ENCODE data around the gene RAB15.

Gene RAB15

GRCh38 chr14:64963611-64964010 is 8.5 kb downstream of the RAB15 start:
- DNase-seq (ENCODE audit: low read depth in 1 of 2, low spot score in 1 of 2): no peak
- TF ChIP-seq JUND (IDR thresholded peaks at IDR 0.05; ENCODE audit: low read depth): no peak
- in situ Hi-C loops (cut with HindIII; ENCODE audit: low pct_unique_long_range_greater_than_20kb, low sequenced_read_pairs): no loop called here

DNA sequence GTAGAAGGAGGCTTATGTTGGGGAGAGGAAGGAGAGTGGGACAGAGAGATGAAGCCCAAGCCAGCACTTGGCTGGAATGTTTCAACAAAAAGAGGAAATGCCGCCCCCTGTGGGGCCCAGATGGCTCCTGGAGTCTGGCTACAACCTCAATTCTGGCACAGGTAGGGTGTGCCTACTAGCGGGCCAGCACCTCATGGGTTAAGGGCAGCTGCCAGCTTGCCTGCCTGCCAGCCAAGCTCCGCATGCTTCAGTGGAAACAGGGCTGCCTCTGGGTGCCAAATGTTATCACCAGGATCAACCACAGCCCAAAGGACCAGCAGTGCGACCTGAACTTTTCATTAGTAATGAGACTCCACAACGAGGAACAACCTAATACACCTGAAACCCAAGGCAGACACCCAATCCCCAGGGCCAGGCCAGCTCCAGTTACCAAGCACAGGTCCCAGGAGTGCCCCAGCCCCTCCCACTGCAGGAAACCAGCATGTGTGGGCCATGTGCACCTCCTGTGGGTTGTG is 11.3 kb downstream of the RAB15 start:
- peak; percentile 55 to 88 for DNase-seq (ENCODE audit: low read depth in 1 of 2, low spot score in 1 of 2)
- no peak for TF ChIP-seq JUND (IDR thresholded peaks at IDR 0.05; ENCODE audit: low read depth)
- in situ Hi-C loops (cut with HindIII; ENCODE audit: low pct_unique_long_range_greater_than_20kb, low sequenced_read_pairs): no loop called here

GRCh38 chr14:64958743-64959142 is 13.4 kb downstream of the RAB15 start:
- no peak for DNase-seq (ENCODE audit: low read depth in 1 of 2, low spot score in 1 of 2)
- TF ChIP-seq JUND (IDR thresholded peaks at IDR 0.05; ENCODE audit: low read depth): no peak
- in situ Hi-C loops (cut with HindIII; ENCODE audit: low pct_unique_long_range_greater_than_20kb, low sequenced_read_pairs): no loop called here

GRCh38 chr14:64958201-64958600 is 13.9 kb downstream of the RAB15 start:
- no peak for DNase-seq (ENCODE audit: low read depth in 1 of 2, low spot score in 1 of 2)
- in situ Hi-C loops (cut with HindIII; ENCODE audit: low pct_unique_long_range_greater_than_20kb, low sequenced_read_pairs): no loop called here
- TF ChIP-seq JUND (IDR thresholded peaks at IDR 0.05; ENCODE audit: low read depth): no peak

- no peak for TF ChIP-seq JUND (IDR thresholded peaks at IDR 0.05; ENCODE audit: low read depth)
- in situ Hi-C loops (cut with HindIII; ENCODE audit: low pct_unique_long_range_greater_than_20kb, low sequenced_read_pairs): no loop called here
- DNase-seq (ENCODE audit: low read depth in 1 of 2, low spot score in 1 of 2): no peak
These were observed 15.3 kb downstream of the RAB15 start for GRCh38 chr14:64956697-64957406.

- in situ Hi-C loops (cut with HindIII; ENCODE audit: low pct_unique_long_range_greater_than_20kb, low sequenced_read_pairs): no loop called here
- no peak for DNase-seq (ENCODE audit: low read depth in 1 of 2, low spot score in 1 of 2)
- no peak for TF ChIP-seq JUND (IDR thresholded peaks at IDR 0.05; ENCODE audit: low read depth)
These were observed 16.8 kb downstream of the RAB15 start for GRCh38 chr14:64955297-64955696.

DNA sequence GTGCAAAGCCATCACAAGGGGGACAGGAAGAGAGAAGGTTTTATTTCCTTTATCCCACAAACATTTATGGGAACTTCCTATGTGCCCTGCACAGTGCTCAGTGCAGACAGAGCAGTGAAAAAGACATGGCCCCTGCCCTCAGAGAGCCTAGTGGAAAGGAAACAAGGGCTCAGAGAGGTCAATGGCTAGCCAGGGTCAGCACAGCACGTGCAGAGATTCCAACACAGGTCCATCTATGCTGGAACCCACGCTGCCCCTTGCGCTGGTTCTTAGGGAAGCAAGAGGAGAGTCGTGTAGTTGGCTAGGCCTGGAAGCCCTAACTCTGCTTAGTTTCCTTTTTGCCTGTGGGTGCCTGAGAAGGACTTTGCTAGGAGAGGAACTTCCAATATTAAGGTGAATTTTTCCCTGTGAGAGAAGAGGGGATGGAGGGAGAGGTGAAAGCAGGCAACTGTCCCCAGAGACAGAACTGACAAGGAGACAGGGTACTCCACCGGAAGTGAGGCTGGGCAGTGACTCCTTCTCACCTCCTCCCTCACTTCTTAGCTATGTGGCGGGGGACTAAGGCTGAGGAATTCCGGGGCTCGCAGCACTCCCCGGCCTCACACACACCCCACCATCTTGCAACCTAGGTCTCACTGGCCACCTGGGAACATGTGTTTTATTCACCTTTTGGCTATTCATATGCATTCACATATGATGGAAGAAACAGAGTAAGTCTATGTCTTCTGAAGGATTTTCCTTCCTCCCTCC is 17.5 kb downstream of the RAB15 start:
- in situ Hi-C loops (cut with HindIII; ENCODE audit: low pct_unique_long_range_greater_than_20kb, low sequenced_read_pairs): no loop called here

GRCh38 chr14:64953661-64954060 is 18.5 kb downstream of the RAB15 start:
- no peak for TF ChIP-seq JUND (IDR thresholded peaks at IDR 0.05; ENCODE audit: low read depth)
- in situ Hi-C loops (cut with HindIII; ENCODE audit: low pct_unique_long_range_greater_than_20kb, low sequenced_read_pairs): no loop called here
- DNase-seq (ENCODE audit: low read depth in 1 of 2, low spot score in 1 of 2): no peak

More for the DNA sequence above, 17.5 kb downstream of the RAB15 start:
- DNase-seq (ENCODE audit: low read depth in 1 of 2, low spot score in 1 of 2): no peak
- TF ChIP-seq JUND (IDR thresholded peaks at IDR 0.05; ENCODE audit: low read depth): no peak

GRCh38 chr14:64953310-64953654 is 18.9 kb downstream of the RAB15 start:
- DNase-seq (ENCODE audit: low read depth in 1 of 2, low spot score in 1 of 2): no peak
- in situ Hi-C loops (cut with HindIII; ENCODE audit: low pct_unique_long_range_greater_than_20kb, low sequenced_read_pairs): no loop called here
- no peak for TF ChIP-seq JUND (IDR thresholded peaks at IDR 0.05; ENCODE audit: low read depth)

DNA sequence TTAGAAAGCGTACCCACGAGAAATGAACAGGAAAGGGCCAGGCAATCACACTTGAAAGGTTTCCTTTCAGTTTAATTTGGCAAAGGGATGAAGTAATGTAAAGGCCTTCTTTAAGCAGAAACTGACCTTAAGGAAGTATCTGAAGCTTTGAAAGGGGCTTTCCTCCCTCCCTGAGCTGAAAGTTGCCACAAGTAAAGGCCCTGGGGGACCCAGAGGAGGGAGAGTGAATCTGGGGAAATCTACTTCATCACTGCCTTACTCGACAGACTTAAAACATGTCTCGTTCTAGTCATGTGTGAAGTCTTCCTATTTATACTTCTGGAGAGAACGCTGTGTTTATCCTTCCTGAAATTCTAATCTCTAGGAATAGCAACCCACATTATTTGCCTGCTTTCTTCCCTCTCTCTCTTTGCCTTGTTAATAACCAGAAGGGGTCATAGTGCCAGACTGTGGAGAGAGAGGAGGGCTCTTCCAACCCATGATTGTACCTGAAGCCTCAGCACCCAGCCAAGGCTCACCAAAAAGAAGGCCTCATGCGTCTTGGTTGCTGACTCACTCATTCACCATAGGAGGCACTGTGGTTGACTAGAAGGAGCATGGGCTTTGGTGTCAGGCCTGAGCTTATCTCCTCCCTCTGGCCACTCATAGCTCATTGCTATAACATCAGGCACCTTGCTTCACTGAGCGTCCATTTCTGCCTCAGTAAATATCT is 19.4 kb downstream of the RAB15 start:
- TF ChIP-seq JUND (IDR thresholded peaks at IDR 0.05; ENCODE audit: low read depth): no peak
- DNase-seq (ENCODE audit: low read depth in 1 of 2, low spot score in 1 of 2): no peak
- in situ Hi-C loops (cut with HindIII; ENCODE audit: low pct_unique_long_range_greater_than_20kb, low sequenced_read_pairs): no loop called here

DNA sequence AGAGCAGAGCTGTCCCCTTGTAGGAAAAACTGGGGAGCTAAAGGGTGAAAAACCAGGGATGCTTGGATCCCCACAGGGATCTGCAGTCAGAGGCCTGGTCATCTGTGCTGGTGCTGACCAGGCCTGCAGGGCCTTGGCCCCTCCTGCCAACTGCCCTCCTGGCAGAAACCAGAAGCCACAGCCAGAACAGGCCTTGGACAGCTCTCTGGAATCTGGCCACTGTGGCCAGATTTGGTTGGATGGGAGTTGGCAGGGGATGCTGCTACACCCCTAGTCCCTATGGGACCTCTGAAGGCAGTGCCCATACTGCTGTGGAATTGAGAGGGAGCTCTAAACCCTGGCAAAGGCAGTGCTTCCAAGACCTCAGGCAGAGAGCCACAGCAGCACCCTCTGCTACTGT is 20.4 kb downstream of the RAB15 start:
- no peak for TF ChIP-seq JUND (IDR thresholded peaks at IDR 0.05; ENCODE audit: low read depth)
- DNase-seq (ENCODE audit: low read depth in 1 of 2, low spot score in 1 of 2): no peak
- in situ Hi-C loops (cut with HindIII; ENCODE audit: low pct_unique_long_range_greater_than_20kb, low sequenced_read_pairs): no loop called here

DNA sequence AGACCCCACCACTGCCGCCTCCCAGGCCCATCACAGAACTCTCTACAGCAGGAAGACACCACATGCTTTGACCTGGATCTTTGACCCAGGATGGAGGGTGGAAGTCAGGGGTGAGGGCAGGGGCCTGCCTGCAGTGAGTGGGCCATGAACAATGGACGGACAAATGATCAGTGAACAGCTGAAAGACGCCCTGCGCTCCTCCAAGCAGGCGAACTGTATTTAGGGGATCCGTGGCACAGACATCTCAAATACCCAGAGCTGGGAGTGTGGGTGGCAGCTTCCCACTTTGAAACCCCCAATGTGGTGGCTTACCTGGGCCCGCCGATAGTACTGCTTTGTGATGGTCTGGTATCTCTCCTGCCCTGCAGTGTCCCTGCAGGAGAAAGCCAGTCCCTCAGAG is 20.8 kb downstream of the RAB15 start:
- DNase-seq (ENCODE audit: low read depth in 1 of 2, low spot score in 1 of 2): no peak
- no peak for TF ChIP-seq JUND (IDR thresholded peaks at IDR 0.05; ENCODE audit: low read depth)
- in situ Hi-C loops (cut with HindIII; ENCODE audit: low pct_unique_long_range_greater_than_20kb, low sequenced_read_pairs): no loop called here

- in situ Hi-C loops (cut with HindIII; ENCODE audit: low pct_unique_long_range_greater_than_20kb, low sequenced_read_pairs): no loop called here
- no peak for DNase-seq (ENCODE audit: low read depth in 1 of 2, low spot score in 1 of 2)
- TF ChIP-seq JUND (IDR thresholded peaks at IDR 0.05; ENCODE audit: low read depth): no peak
These were observed 21.2 kb downstream of the RAB15 start for GRCh38 chr14:64950889-64951288.
